Transverse colon (tissue), 4 donors: ENCODE measurements around the gene FGR.

Experiments used
- CTCF ChIP-seq, 5 experiments: fragments of 200-600 bp in 3 of 5; fragments of 450-650 bp in 2 of 5; sonication (generic) in 3 of 5; IDR thresholded peaks; 1 replicate in 2 of 5; 2 replicates in 3 of 5; pipeline ENCODE4 v1.5.1; 2016 to 2017; ENCODE audit warnings: antibody characterized with exemption in 5 of 5, inconsistent platforms in 3 of 5, mild to moderate bottlenecking in 2 of 5, moderate library complexity in 1 of 5
- POLR2AphosphoS5 ChIP-seq, 3 donors: sonication (generic); formaldehyde crosslinking; IDR thresholded peaks; one replicate each; pipeline ENCODE4 v1.6.1; 2016; ENCODE audit warnings: antibody characterized with exemption in 3 of 3

- TF ChIP-seq CTCF (IDR thresholded peaks at IDR 0.05) (no peak), POLR2AphosphoS5 (IDR thresholded peaks at IDR 0.05) (no peak)
These were observed 20.4 kb upstream of the FGR start for GRCh38 chr1:27655151-27655937.
